ENCODE data around the gene YBX2.
A peak's percentile ranks its signal among the peaks of the same experiment; 100 is the strongest.
"Not testable (repeated sequence)": the region's sequence is repeated elsewhere in the genome, so short reads cannot be mapped to it uniquely, and the experiment has no call there.

Gene YBX2

DNA sequence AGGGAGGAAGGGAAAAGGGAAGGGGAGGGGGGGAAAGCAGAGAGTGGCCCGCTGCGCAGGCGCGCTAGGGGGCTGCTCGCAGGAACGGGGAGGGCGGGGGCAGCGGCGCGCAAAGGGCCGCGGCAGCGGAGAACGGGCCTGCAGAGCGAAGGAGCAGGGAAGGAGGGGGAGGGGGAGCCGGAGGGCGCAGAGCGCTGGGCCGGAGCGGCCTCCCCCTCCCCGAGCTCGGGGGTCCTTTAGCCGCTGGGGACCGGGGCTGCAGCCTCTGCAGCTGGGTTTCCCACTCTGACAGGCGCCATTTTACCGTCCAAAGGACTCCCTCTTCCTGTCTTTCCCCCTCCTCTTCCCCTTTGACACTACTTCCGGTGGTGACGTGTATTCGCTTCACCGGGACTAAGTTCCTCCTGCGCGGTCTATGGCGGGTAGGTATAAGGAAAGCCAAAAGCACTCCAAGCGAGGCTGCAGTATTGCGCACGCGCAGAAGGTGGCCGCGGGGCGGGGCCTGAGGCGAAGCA lies 42.7 kb downstream of the YBX2 start, which contains the start of gene CTDNEP1:
TSS of gene CTDNEP1 (minus strand) at position 74 of the 515 bp plus-strand sequence. CDS start 438 bp downstream, outside the sequence.
- H3K4me3 ChIP-seq (ENCODE audit: low read depth, low read length): peak within 1 kb of the TSS; percentile 94
- TF ChIP-seq CTCF (IDR thresholded peaks at IDR 0.05; ENCODE audit: low read depth, low read length): no peak

DNA sequence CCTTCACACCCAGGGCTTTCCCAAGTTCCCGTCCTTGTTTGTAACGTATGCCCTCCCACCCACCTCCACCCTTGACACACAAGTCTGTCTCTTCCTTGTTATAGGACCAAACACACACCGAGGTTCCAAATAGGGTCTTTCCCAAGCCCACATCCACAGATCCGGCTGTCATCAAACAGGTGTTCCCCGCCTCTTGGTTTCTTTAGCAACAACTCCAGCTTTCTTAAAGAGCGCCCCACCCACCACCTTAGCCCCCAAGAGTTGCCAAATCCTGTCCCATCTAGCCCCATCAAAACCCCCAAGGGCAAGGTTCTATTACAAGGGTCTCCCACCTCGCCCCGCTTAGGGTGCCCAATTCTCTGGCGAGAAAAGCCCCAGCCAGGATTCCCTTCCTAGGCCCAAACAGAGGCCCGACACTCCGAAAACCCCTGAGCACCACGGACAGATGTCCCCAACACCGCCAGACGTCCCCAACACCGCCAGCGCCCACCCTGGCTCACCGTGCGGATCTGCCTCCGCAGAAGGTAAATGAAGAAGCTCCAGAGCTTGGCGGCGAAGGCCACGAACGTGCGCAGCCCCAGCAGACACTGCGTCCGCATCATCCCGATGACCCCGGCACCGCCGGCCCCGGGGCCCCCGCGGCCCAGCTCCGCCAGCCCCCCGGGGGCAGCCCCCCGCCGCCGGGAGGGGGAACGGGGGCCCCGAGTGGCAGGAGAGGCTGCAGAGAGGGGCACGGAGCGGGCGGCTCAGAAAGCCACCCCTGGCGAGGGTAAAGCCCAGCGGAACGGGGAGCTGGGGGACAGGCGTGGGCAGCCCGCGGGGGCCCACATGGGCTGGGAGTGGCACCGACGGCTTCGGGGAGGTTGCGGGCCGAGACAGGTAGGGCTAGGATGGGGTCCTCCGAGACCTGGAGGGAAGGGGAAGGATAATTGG lies 43.5 kb downstream of the YBX2 start:
- peak overlapping the region; percentile 94 for H3K4me3 ChIP-seq (ENCODE audit: low read depth, low read length)
- TF ChIP-seq CTCF (IDR thresholded peaks at IDR 0.05; ENCODE audit: low read depth, low read length): no peak

DNA sequence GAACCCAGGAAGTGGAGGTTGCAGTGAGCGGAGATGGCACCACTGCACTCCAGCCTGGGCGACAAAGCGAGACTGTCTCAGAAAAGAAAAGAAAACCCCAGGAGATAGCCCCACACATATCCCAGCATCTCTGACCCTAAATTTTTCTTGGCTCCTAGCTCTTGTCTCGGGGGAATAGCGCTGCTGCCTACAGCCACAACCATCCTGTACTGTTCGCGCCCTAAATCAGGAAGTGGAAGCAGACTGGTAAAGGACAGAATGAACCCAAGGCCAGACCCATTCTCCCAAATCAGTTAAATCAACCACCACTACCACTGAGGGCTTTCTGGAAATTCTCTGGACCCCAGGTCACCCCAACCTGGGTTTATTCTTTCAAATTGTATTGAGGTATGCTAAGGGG lies 44.6 kb downstream of the YBX2 start:
- H3K4me3 ChIP-seq (ENCODE audit: low read depth, low read length): peak overlapping the region; percentile 94
- no peak for TF ChIP-seq CTCF (IDR thresholded peaks at IDR 0.05; ENCODE audit: low read depth, low read length)

DNA sequence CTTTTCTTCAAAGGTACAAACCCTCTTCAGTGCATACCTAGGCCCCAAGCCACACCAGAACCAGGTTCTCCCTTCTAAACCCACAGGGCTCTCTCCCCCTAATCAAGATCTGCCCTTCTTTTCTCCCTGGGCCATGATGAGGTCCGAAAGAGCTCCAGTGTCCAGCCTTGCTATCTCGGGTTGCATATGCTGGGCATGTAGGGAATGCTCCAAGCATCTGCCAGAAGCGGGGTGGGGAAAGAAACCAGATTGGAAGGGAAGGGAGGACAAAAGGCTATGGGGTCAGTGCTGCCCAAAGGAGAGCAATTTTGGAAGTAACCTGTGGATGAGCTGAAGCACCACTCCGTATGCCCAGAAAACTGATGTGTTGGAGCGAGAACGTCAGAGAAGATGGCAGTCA lies 45.2 kb downstream of the YBX2 start:
- H3K4me3 ChIP-seq (ENCODE audit: low read depth, low read length): no peak overlapping the region
- no peak for TF ChIP-seq CTCF (IDR thresholded peaks at IDR 0.05; ENCODE audit: low read depth, low read length)

DNA sequence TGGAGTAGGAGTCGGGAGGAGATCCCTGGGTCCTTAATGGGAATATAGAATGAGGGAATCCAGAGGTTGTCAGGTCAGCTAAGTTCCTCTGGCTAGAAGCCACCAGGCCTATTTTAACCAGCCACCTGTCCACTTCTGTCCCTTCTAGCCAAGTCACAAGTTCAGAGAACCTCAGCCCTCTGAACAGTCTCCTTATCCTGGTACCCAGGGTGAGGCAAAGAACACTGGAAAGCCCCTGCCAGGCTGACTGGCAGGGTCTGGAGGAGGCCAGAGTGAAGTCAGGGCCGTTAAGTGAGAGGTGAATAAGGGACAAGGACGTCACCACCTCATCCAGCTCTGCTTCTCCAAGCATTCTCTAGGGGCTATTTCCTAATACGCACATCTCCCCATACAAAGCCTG lies 45.6 kb downstream of the YBX2 start:
- H3K4me3 ChIP-seq (ENCODE audit: low read depth, low read length): no peak overlapping the region
- no peak for TF ChIP-seq CTCF (IDR thresholded peaks at IDR 0.05; ENCODE audit: low read depth, low read length)

GRCh38 chr17:7246779-7247178 lies 47.7 kb downstream of the YBX2 start:
- TF ChIP-seq CTCF (IDR thresholded peaks at IDR 0.05; ENCODE audit: low read depth, low read length): no peak
- no peak overlapping the region for H3K4me3 ChIP-seq (ENCODE audit: low read depth, low read length)

DNA sequence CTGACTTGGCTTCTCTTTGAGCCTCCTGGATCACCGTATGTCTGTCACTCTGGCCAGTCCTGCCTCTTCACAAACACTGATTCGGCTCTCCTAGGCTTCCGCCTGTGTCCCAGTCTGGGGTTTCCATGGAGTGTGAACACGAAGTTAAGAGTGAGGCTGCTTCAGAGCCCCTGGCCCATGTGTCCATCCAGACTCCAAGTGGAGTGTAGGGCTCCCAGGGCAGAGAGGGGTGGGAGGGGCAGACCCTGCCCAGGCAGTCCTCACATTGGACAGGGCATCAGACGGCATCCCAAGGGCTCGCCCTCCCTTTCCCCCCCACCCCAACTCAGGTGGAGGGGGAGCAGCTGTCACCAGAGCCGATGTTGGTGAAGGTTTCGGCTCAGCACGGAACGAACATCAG lies 50.6 kb downstream of the YBX2 start:
- H3K4me3 ChIP-seq (ENCODE audit: low read depth, low read length): not testable (repeated sequence)

All from WI38 (cell line).